HepG2 (cell line): ENCODE data around the gene NOS1AP. TPM values are rescaled to one million over a fixed set of nuclear protein-coding genes. Genes with fewer than 3 reads are reported as not detected.

Experiments
- ATAC-seq: fragments of 200-7000 bp; cut with Tn5 transposase; 3 replicates; pipeline ENCODE4 v1.9.1; 2020; ENCODE audit warnings: mild to moderate bottlenecking, moderate library complexity
- BruUV-seq: library from RNA; stranded (reverse); fragments of 400-500 nt; replicated peaks from 2 replicates; lab custom pipeline; 2021; lab: Mats Ljungman, UMichigan
- CTCF ChIA-PET: fragments of 300-600 bp; formaldehyde crosslinking; extraction: SDS; loops from one replicate; lab custom pipeline; 2021; ENCODE audit warnings: low total read pairs, inconsistent platforms, low intra/inter-chr PET ratio; lab: Yijun Ruan, JAX
- POLR2A ChIA-PET: fragments of 350-600 bp; sonication (Branson Sonifier 250); formaldehyde crosslinking; loops from one replicate; lab custom pipeline; 2020; ENCODE audit warnings: antibody characterized with exemption, inconsistent platforms; lab: Yijun Ruan, JAX
- DNase-seq: peaks from one replicate; pipeline ENCODE4 v3.0.0-alpha.2; 2015; ENCODE audit warnings: low spot score
- FAIRE-seq: peaks from 3 replicates; lab custom pipeline; 2011; peaks lifted over from hg19 to GRCh38; lab: Jason Lieb, UNC
- H2AFZ ChIP-seq: one replicate; pipeline ENCODE4 v1.6.1; 2011; ENCODE audit warnings: low read length, inconsistent platforms
- H3K27ac ChIP-seq: fragments of 300-600 bp; 3 replicates; pipeline ENCODE4 v1.8.0; 2011; ENCODE audit warnings: mixed run types, mild to moderate bottlenecking, mixed read lengths, low read length, inconsistent platforms; ENCODE audit not compliant: insufficient read depth; ENCODE audit errors: extremely low read length
- H3K27me3 ChIP-seq, 2 experiments: fragments of 200-600 bp in 1 of 2; 2 replicates in 1 of 2; 3 replicates in 1 of 2; pipeline versions ENCODE4 v1.6.0 to v1.8.0; 2011; ENCODE audit warnings: low read length in 2 of 2, mild to moderate bottlenecking in 2 of 2, moderate library complexity in 2 of 2, inconsistent platforms in 1 of 2; ENCODE audit not compliant: insufficient read depth in 2 of 2, control insufficient read depth in 1 of 2
- H3K36me3 ChIP-seq, 2 experiments: fragments of 200-600 bp in 1 of 2; replicated peaks in 1 of 2; 2 replicates in 1 of 2; 3 replicates in 1 of 2; pipeline versions ENCODE4 v1.5.1 to v1.8.0; 2011; ENCODE audit warnings: low read length in 2 of 2, inconsistent platforms in 1 of 2; ENCODE audit not compliant: insufficient read depth in 2 of 2, control insufficient read depth in 1 of 2
- H3K4me1 ChIP-seq: 2 replicates; pipeline ENCODE4 v1.5.1; 2012; ENCODE audit warnings: low read length, inconsistent platforms; ENCODE audit not compliant: insufficient read depth
- H3K4me2 ChIP-seq: 2 replicates; pipeline ENCODE4 v1.6.0; 2011; ENCODE audit warnings: low read depth, low read length, inconsistent platforms
- H3K4me3 ChIP-seq, 3 experiments: fragments of 200-600 bp in 1 of 3; sonication (generic), shearing (Covaris generic) in 1 of 3; replicated peaks in 1 of 3; 2 replicates each; pipeline ENCODE4 v1.5.1; 2011 to 2016; ENCODE audit warnings: low read length in 3 of 3, inconsistent platforms in 2 of 3, low read depth in 2 of 3, mild to moderate bottlenecking in 2 of 3, control low read depth in 1 of 3, mixed read lengths in 1 of 3; ENCODE audit not compliant: insufficient read depth in 1 of 3
- H3K79me2 ChIP-seq: one replicate; pipeline ENCODE4 v1.6.1; 2011; ENCODE audit warnings: low read length, inconsistent platforms; ENCODE audit not compliant: insufficient read depth
- H3K9ac ChIP-seq: 2 replicates; pipeline ENCODE4 v1.6.0; 2011; ENCODE audit warnings: mild to moderate bottlenecking, low read depth, low read length, inconsistent platforms; ENCODE audit not compliant: insufficient read depth
- H3K9me3 ChIP-seq: 2 replicates; pipeline ENCODE4 v1.5.1; 2012; ENCODE audit warnings: mild to moderate bottlenecking, low read length
- H4K20me1 ChIP-seq: 2 replicates; pipeline ENCODE4 v1.6.0; 2011; ENCODE audit warnings: inconsistent platforms, mild to moderate bottlenecking, low read length, moderate library complexity; ENCODE audit not compliant: insufficient read depth
- ARID2 ChIP-seq: sonication (generic); formaldehyde crosslinking; IDR thresholded peaks from 2 replicates; pipeline ENCODE4 v1.8.1; 2022; ENCODE audit warnings: mild to moderate bottlenecking, missing genetic modification reagents, borderline replicate concordance
- CTCF ChIP-seq: sonication (generic); formaldehyde crosslinking; IDR thresholded peaks from 2 replicates; pipeline ENCODE4 v1.5.0; 2020; ENCODE audit warnings: mild to moderate bottlenecking, missing genetic modification reagents, moderate library complexity
- HDAC6 ChIP-seq: fragments of 200-600 bp; sonication (generic); IDR thresholded peaks from 2 replicates; pipeline ENCODE4 v1.7.0; 2017; ENCODE audit warnings: mild to moderate bottlenecking, antibody characterized with exemption, low read length, low read depth
- MED13 ChIP-seq: sonication (generic); formaldehyde crosslinking; IDR thresholded peaks from 2 replicates; pipeline ENCODE4 v1.5.0; 2020; ENCODE audit warnings: missing genetic modification reagents
- MZF1 ChIP-seq: sonication (generic); formaldehyde crosslinking; IDR thresholded peaks from 2 replicates; pipeline ENCODE4 v1.8.1; 2023; ENCODE audit warnings: mild to moderate bottlenecking, missing genetic modification reagents, borderline replicate concordance
- SMC3 ChIP-seq: IDR thresholded peaks from 2 replicates; pipeline ENCODE4 v1.6.1; 2011; ENCODE audit warnings: low read length, improper control_type of control experiment
- STAG1 ChIP-seq: sonication (generic); formaldehyde crosslinking; IDR thresholded peaks from 2 replicates; pipeline ENCODE4 v1.4.0; 2020; ENCODE audit warnings: missing genetic modification reagents
- TEF ChIP-seq: sonication (generic); formaldehyde crosslinking; IDR thresholded peaks from 2 replicates; pipeline ENCODE4 v1.5.0; 2020; ENCODE audit warnings: missing genetic modification reagents
- TP53 ChIP-seq: sonication (generic); formaldehyde crosslinking; conservative IDR thresholded peaks from 2 replicates; pipeline ENCODE4 v1.4.0; 2020; ENCODE audit warnings: missing genetic modification reagents
- ZNF318 ChIP-seq: sonication (generic); formaldehyde crosslinking; IDR thresholded peaks from 2 replicates; pipeline ENCODE4 v1.4.0; 2020; ENCODE audit warnings: mild to moderate bottlenecking, missing genetic modification reagents
- ZNF512 ChIP-seq: sonication (generic); formaldehyde crosslinking; IDR thresholded peaks from 2 replicates; pipeline ENCODE4 v1.4.0; 2020; ENCODE audit warnings: mild to moderate bottlenecking, missing genetic modification reagents
- WGBS: methylation state at CpG from one replicate; pipeline ENCODE4 v1.1.6; 2017; ENCODE audit warnings: low lambda C conversion rate; 5-methylcytosine and 5-hydroxymethylcytosine counted together
- in situ Hi-C: cut with HindIII; loops from 2 replicates; pipeline ENCODE4 v1.10.0; 2017; ENCODE audit warnings: low pct_unique_long_range_greater_than_20kb; ENCODE audit not compliant: extremely low pct_ligation_motif_present
- intact Hi-C: fragments of 100-400 bp; cut with micrococcal nuclease; formaldehyde crosslinking; loops from one replicate; pipeline ENCODE4 v1.10.0; 2022; ENCODE audit not compliant: unreplicated experiment
- polyA plus RNA-seq, 8 experiments: library from polyadenylated mRNA; depleted of rRNA in 3 of 8; stranded (reverse) in 7 of 8; unstranded in 1 of 8; fragments of >200 nt; fragmentation: Illumina TruSeq in 4 of 8; extraction: Trizol in 4 of 8; gene quantifications; 2 replicates each; pipeline versions ENCODE4 v1.2.1 to v1.2.3, GENCODE V29; 2011 to 2016; ENCODE audit warnings: low read depth in 4 of 8, missing spikeins in 1 of 8, mixed read lengths in 1 of 8; ENCODE audit not compliant: insufficient read depth in 1 of 8
- total RNA-seq, 5 experiments: library from RNA; depleted of rRNA; stranded (reverse); fragments of >200 nt; fragmentation: Illumina TruSeq; extraction: Trizol; gene quantifications; 2 replicates each; pipeline ENCODE4 v1.2.3, GENCODE V29; 2016; ENCODE audit warnings: low read depth in 1 of 5

The NOS1AP gene
- total and polyA plus RNA-seq, 2 of the 13 experiments (the other 11 are each of a cell fraction or from before 2014, with no cell fraction given) = 2.0 to 3.3 TPM

GRCh38 chr1:162397039-162397448 lies 327.6 kb downstream of the NOS1AP start:
- intact Hi-C loops (loop anchor here (10.0 kb wide), 1 partner anchor 112 kb away; no protein-coding TSS in a partner anchor), in situ Hi-C loops (no loop called here)
- ChIA-PET POLR2A (no interaction called here), CTCF (no interaction called here)
- DNase-seq = no peak
- WGBS = 6% methylated on average over 3 of the region's 3 CpGs
- Histone ChIP-seq H3K27me3 (no peaks in the 10 kb centered on the region; a peak in 1 of 5 replicates), H3K4me3 (no peak overlapping the region), H3K9ac (no peak overlapping the region), H3K27ac (no peak overlapping the region), H3K79me2 (no peaks in the 10 kb centered on the region), H3K4me1 (no peaks in the 10 kb centered on the region), H2AFZ (no peak overlapping the region), H3K9me3 (no peaks in the 10 kb centered on the region), H4K20me1 (no peaks in the 10 kb centered on the region), H3K36me3 (no peaks in the 10 kb centered on the region), H3K4me2 (no peak overlapping the region)
- FAIRE-seq = peak; percentile 60
- ATAC-seq = peak; percentile 93
- BruUV-seq = no TSS peak
- TF ChIP-seq SMC3 = peak; percentile 33; the same call in 1 of the 2 replicates
- TF ChIP-seq MZF1 (CRISPR knock-in tag) = no peak
- TF ChIP-seq STAG1 = peak; percentile 41
- TF ChIP-seq ZNF318 (CRISPR knock-in tag) = no peak
- TF ChIP-seq CTCF (CRISPR knock-in tag) = peak; percentile 47
- TF ChIP-seq TP53 (CRISPR knock-in tag) = no peak
- no peak for TF ChIP-seq ZNF512 (CRISPR knock-in tag)
- no peak for TF ChIP-seq MED13 (CRISPR knock-in tag)
- no peak for TF ChIP-seq HDAC6
- TF ChIP-seq ARID2 (CRISPR knock-in tag) = no peak
- TF ChIP-seq TEF (CRISPR knock-in tag) = 0 out of 2 replicates have a peak, but pooled peaks have one; percentile 26
